Measurements from ENCODE around the gene TAOK2.

- TF ChIP-seq EZH2 (IDR thresholded peaks at IDR 0.05), result no peak
- TF ChIP-seq CTCF (IDR thresholded peaks at IDR 0.05 in 2 of 3, conservative IDR thresholded peaks at IDR 0.05 in 1 of 3; ENCODE audit: borderline replicate concordance in 1 of 3, insufficient read depth in 1 of 3, low read depth in 2 of 3, low read length in 2 of 3), result no peak
- TF ChIP-seq ATF3 (IDR thresholded peaks at IDR 0.05), result no peak
- TF ChIP-seq POLR2A (IDR thresholded peaks at IDR 0.05; ENCODE audit: borderline replicate concordance, extremely low read depth, insufficient read depth, insufficient read length), result peak; percentile 83
These were observed at the start of gene TAOK2 for GRCh38 chr16:29973384-29974246.
